BLaER1 (cell line): ENCODE measurements around the gene MAP2K7.
A peak's percentile ranks its signal among the peaks of the same experiment; 100 is the strongest.
"Not testable (repeated sequence)": the region's sequence is repeated elsewhere in the genome, so short reads cannot be mapped to it uniquely, and the experiment has no call there.

ENCODE experiments used
- H3K27ac ChIP-seq: shearing (Covaris generic); formaldehyde crosslinking; 2 replicates; pipeline ENCODE4 v1.8.1; 2022
- H3K27me3 ChIP-seq: shearing (Covaris generic); formaldehyde crosslinking; 2 replicates; pipeline ENCODE4 v1.8.1; 2022
- H3K36me3 ChIP-seq: shearing (Covaris generic); formaldehyde crosslinking; 2 replicates; pipeline ENCODE4 v1.8.1; 2022
- H3K4me1 ChIP-seq: shearing (Covaris generic); formaldehyde crosslinking; 2 replicates; pipeline ENCODE4 v1.8.1; 2022
- H3K4me2 ChIP-seq: shearing (Covaris generic); formaldehyde crosslinking; 2 replicates; pipeline ENCODE4 v1.8.1; 2022
- H3K4me3 ChIP-seq: shearing (Covaris generic); formaldehyde crosslinking; 2 replicates; pipeline ENCODE4 v1.8.1; 2022
- H3K9ac ChIP-seq: shearing (Covaris generic); formaldehyde crosslinking; 2 replicates; pipeline ENCODE4 v1.8.1; 2022
- H3K9me3 ChIP-seq: shearing (Covaris generic); formaldehyde crosslinking; 2 replicates; pipeline ENCODE4 v1.8.1; 2022
- H4K20me1 ChIP-seq: shearing (Covaris generic); formaldehyde crosslinking; 2 replicates; pipeline ENCODE4 v1.8.1; 2022
- Cebpa-rat ChIP-seq: shearing (Covaris generic); IDR thresholded peaks from 2 replicates; pipeline ENCODE4 v1.8.1; 2022

The MAP2K7 gene

DNA sequence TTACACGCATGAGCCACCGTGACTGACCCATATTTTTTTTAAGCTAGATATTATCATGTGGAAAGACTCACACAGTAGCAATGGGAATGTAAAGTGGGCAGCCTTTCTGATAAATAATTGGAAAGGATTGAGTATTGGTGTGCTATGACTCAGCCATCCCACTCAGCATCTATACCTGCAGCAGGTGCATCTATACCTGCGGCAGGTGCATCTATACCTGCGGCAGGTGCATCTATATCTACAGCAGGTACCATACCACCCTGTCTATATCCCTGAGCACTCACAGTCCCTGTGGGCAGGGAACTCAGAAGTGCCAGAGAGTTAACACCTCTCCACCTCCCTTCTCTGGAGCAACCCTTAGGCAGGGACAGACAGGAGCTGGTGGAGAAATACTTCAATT, 20.6 kb upstream of the MAP2K7 start:
- Histone ChIP-seq H3K4me1 (peaks cover 28% of the 10 kb centered on the region), H3K9me3 (no peaks in the 10 kb centered on the region), H3K27ac (no peak overlapping the region), H3K9ac (no peak overlapping the region), H3K27me3 (peaks cover 6% of the 10 kb centered on the region; the same call in 1 of the 2 replicates), H3K4me3 (no peak overlapping the region), H3K36me3 (no peaks in the 10 kb centered on the region), H4K20me1 (no peaks in the 10 kb centered on the region), H3K4me2 (no peak overlapping the region)
- TF ChIP-seq Cebpa-rat: no peak

- no peaks in the 10 kb centered on the region for H3K9me3 ChIP-seq
- H3K27ac ChIP-seq: no peak overlapping the region
- H3K9ac ChIP-seq: no peak overlapping the region
- H3K36me3 ChIP-seq: no peaks in the 10 kb centered on the region
- no peaks in the 10 kb centered on the region for H4K20me1 ChIP-seq
- peaks cover 14% of the 10 kb centered on the region; the same call in 1 of the 2 replicates for H3K27me3 ChIP-seq
- H3K4me2 ChIP-seq: peak overlapping the region; percentile 30
- H3K4me1 ChIP-seq: peaks cover 23% of the 10 kb centered on the region
- no peak overlapping the region for H3K4me3 ChIP-seq
- no peak for TF ChIP-seq Cebpa-rat
These were observed 19.7 kb upstream of the MAP2K7 start for GRCh38 chr19:7883796-7884570.

DNA sequence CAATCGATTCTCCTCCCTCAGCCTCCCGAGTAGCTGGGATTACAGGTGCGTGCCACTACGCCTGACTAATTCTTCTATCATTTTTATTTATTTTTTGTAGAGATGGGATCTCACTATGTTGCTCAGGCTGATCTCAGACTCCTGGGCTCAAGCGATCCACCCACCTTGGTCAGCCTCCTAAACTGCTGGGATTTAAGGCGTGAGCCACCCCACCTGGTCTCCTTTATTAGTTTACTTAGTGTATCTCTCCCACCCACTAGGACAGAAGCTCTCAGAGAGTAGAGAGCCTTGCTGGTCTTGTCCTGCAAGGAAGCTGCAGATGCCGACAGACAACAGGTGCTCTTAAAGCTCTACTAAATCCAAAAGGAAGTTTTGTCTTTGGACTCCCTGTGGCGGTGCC, 17.9 kb upstream of the MAP2K7 start:
- peaks cover 13% of the 10 kb centered on the region for H3K4me1 ChIP-seq
- no peak overlapping the region for H3K27ac ChIP-seq

GRCh38 chr19:7887408-7888144, 16.1 kb upstream of the MAP2K7 start:
- H3K27me3 ChIP-seq: peaks cover 17% of the 10 kb centered on the region; the same call in 1 of the 2 replicates
- no peak for TF ChIP-seq Cebpa-rat
- H3K4me1 ChIP-seq: peaks cover 31% of the 10 kb centered on the region
- no peaks in the 10 kb centered on the region for H3K36me3 ChIP-seq
- H3K9ac ChIP-seq: no peak overlapping the region
- H4K20me1 ChIP-seq: no peaks in the 10 kb centered on the region
- no peaks in the 10 kb centered on the region for H3K9me3 ChIP-seq
- no peak overlapping the region for H3K4me3 ChIP-seq
- H3K27ac ChIP-seq: no peak overlapping the region
- H3K4me2 ChIP-seq: no peak overlapping the region

More for the DNA sequence above, 17.9 kb upstream of the MAP2K7 start:
- Histone ChIP-seq H3K27me3 (peaks cover 17% of the 10 kb centered on the region; the same call in 1 of the 2 replicates), H4K20me1 (no peaks in the 10 kb centered on the region), H3K36me3 (no peaks in the 10 kb centered on the region), H3K9me3 (no peaks in the 10 kb centered on the region), H3K9ac (no peak overlapping the region), H3K4me2 (no peak overlapping the region), H3K4me3 (no peak overlapping the region)
- no peak for TF ChIP-seq Cebpa-rat

DNA sequence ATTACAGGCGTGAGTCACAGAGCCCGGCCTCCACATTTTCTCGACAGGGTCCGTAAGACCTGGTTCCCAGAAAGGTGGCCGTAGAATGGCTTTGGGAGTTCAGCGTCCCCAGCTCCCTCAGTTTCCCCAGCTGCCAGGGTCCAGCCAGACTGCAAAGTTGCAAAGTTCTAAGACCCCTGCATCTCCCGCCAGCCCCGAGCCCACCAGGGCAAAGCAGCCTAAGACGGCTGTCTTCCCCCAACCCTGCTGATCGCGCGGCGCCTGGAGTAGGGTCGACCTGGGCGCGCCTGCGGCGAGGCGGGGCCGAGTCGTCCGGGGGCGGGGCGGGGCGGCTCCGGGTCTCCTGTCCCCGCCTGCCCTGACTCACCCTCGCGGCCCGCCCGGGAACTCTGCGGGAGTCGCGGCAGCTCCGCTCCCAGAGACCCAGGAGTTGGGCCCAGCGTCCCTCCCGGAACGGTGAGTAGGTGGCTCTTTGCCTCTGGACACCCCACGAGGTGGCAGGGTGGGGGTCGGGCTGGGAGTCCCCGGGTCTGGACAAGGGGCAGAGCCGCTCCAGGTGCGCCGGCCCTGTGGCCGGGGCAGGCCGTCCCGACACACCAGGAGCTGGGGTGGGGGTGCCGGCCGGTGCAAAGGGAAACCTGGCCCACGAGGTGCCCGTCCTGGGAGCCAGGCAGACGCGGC, 15.4 kb upstream of the MAP2K7 start, which contains the start of gene LRRC8E:
TSS of gene LRRC8E (plus strand) at position 366 of the 681 bp plus-strand sequence. CDS start 7,094 bp downstream, outside the sequence.
- Histone ChIP-seq H3K27ac (no peak within 1 kb of the TSS), H3K27me3 (peaks cover 17% of the 10 kb centered on the region; the same call in 1 of the 2 replicates), H3K4me3 (no peak within 1 kb of the TSS), H3K9me3 (no peaks in the 10 kb centered on the region), H3K36me3 (no peaks in the 10 kb centered on the region), H3K9ac (no peak within 1 kb of the TSS), H4K20me1 (no peaks in the 10 kb centered on the region), H3K4me2 (no peak within 1 kb of the TSS), H3K4me1 (peaks cover 35% of the 10 kb centered on the region)
- no peak for TF ChIP-seq Cebpa-rat

DNA sequence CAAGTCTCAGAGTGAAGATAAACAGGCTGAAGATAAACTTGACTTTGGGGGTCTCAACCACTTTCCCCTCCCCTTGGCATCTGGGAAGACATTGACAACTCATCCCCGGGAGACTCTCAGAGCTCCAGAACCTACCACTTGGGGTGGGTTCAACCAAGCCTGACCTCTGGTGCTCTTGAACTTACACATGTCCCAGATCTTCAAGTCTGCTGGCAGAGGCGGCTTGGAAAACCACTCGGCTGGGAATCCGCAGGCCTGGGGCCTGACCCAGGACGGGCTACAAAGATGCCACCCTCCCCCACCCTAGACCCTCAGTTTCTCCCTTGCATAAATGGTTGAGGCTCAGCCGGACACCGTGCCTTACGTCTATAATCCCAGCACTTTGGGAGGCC, 14.9 kb upstream of the MAP2K7 start:
- Histone ChIP-seq H4K20me1 (no peaks in the 10 kb centered on the region), H3K4me2 (no peak overlapping the region), H3K27ac (no peak overlapping the region), H3K4me1 (peaks cover 30% of the 10 kb centered on the region), H3K9ac (no peak overlapping the region), H3K9me3 (no peaks in the 10 kb centered on the region), H3K36me3 (no peaks in the 10 kb centered on the region), H3K27me3 (peaks cover 17% of the 10 kb centered on the region; the same call in 1 of the 2 replicates), H3K4me3 (no peak overlapping the region)
- TF ChIP-seq Cebpa-rat: no peak

- H3K4me1 ChIP-seq: peaks cover 29% of the 10 kb centered on the region
- not testable (repeated sequence) for H3K4me3 ChIP-seq, H3K4me2 ChIP-seq, H3K9me3 ChIP-seq, H3K27ac ChIP-seq, H3K27me3 ChIP-seq, H3K9ac ChIP-seq, H3K36me3 ChIP-seq, H4K20me1 ChIP-seq
These were observed 10.1 kb upstream of the MAP2K7 start for GRCh38 chr19:7893362-7894101.

DNA sequence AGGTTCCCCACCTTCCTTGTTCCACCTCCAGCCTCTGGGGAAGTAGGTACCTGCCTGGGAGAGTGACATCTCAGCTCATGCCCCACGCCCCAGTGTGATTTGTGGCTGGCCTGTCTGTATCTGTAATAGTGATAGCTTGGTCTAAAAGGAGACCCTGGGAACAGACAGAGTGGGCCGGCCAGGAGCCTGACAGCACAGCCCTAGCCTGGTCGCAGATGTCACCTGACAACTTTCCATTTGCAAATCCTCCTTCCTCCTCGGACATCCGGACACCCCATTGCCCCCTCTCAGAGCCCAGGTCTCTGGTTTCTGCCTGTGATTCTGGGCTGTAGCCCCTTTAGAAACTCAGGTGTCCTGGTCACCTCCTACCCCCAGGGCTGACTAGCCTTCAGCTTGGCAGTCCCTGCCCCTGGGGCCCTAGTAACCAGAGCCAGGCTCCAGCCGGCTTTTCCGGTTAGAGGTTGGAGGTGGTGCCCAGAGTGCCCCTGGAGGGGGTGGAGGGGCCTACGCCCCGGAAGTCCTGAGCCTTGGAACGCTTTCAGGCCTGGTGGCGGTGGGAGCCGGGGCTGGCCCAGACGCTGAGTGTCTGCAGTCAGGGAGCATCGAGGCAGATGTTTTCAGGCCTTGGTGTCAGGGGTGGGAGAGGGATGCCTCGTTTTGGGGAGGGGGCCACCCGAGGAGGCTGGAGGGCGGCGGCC, 8.9 kb upstream of the MAP2K7 start:
- no peak overlapping the region for H3K4me2 ChIP-seq
- no peaks in the 10 kb centered on the region for H3K27me3 ChIP-seq
- no peak overlapping the region for H3K9ac ChIP-seq
- no peak overlapping the region for H3K4me3 ChIP-seq
- no peaks in the 10 kb centered on the region for H3K9me3 ChIP-seq
- no peak for TF ChIP-seq Cebpa-rat
- peaks cover 32% of the 10 kb centered on the region for H3K4me1 ChIP-seq
- H3K27ac ChIP-seq: 0 out of 2 replicates have a peak overlapping the region, but pooled peaks have one; percentile 4
- H3K36me3 ChIP-seq: no peaks in the 10 kb centered on the region
- no peaks in the 10 kb centered on the region for H4K20me1 ChIP-seq

DNA sequence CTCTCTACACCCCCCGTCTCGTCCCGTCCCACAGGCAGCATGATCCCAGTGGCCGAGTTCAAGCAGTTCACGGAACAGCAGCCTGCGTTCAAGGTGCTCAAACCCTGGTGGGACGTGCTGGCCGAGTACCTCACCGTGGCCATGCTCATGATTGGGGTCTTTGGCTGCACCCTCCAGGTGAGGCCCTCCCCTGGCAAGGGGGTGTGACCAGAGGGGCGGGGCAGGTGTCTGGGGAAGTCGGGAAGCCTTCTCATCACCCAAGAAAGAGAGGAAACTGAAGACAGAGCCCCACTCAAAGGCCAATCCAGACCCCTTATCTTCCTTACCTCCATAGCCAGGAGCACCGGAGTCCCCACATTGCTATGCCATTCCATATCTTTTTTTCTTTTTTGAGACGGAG, 8.1 kb upstream of the MAP2K7 start:
- Histone ChIP-seq H3K4me1 (peaks cover 40% of the 10 kb centered on the region), H3K4me3 (no peak overlapping the region), H3K27ac (no peak overlapping the region), H3K27me3 (no peaks in the 10 kb centered on the region), H3K9ac (no peak overlapping the region), H3K4me2 (no peak overlapping the region), H4K20me1 (no peaks in the 10 kb centered on the region), H3K36me3 (no peaks in the 10 kb centered on the region), H3K9me3 (no peaks in the 10 kb centered on the region)
- no peak for TF ChIP-seq Cebpa-rat
